OCI-LY1 (cell line): ENCODE data around the gene SERPINA5.

Source experiments
- H2AFZ ChIP-seq: fragments of 200-600 bp; sonication (generic), shearing (Covaris generic); 2 replicates; pipeline ENCODE4 v1.6.0; 2014; ENCODE audit warnings: antibody characterized with exemption, mild to moderate bottlenecking, low read length
- H3F3A ChIP-seq: fragments of 200-600 bp; sonication (generic), shearing (Covaris generic); 2 replicates; pipeline ENCODE4 v1.6.0; 2014; ENCODE audit warnings: mild to moderate bottlenecking, antibody characterized with exemption, low read length, moderate library complexity; ENCODE audit not compliant: insufficient read depth
- H3K27ac ChIP-seq: fragments of 200-600 bp; sonication (generic); 2 replicates; pipeline ENCODE4 v1.5.1; 2014; ENCODE audit warnings: low read length, mixed run types, mild to moderate bottlenecking, low read depth; ENCODE audit not compliant: poor library complexity, severe bottlenecking
- H3K27me3 ChIP-seq: fragments of 200-600 bp; sonication (generic); 2 replicates; pipeline ENCODE4 v1.6.0; 2014; ENCODE audit warnings: antibody characterized with exemption, mild to moderate bottlenecking, low read length, moderate library complexity; ENCODE audit not compliant: insufficient read depth
- H3K36me3 ChIP-seq: fragments of 200-600 bp; sonication (generic); 2 replicates; pipeline ENCODE4 v1.6.1; 2014; ENCODE audit warnings: mild to moderate bottlenecking, antibody characterized with exemption, low read length, moderate library complexity, mixed read lengths; ENCODE audit not compliant: insufficient read depth
- H3K4me1 ChIP-seq: fragments of 200-600 bp; sonication (generic); 2 replicates; pipeline ENCODE4 v1.5.1; 2014; ENCODE audit warnings: mild to moderate bottlenecking, low read length, moderate library complexity; ENCODE audit not compliant: insufficient read depth, severe bottlenecking
- H3K4me2 ChIP-seq: fragments of 200-600 bp; sonication (generic), shearing (Covaris generic); 2 replicates; pipeline ENCODE4 v1.6.1; 2014; ENCODE audit warnings: low read length
- H3K4me3 ChIP-seq: fragments of 200-600 bp; sonication (generic); 2 replicates; pipeline ENCODE4 v1.5.1; 2014; ENCODE audit warnings: low read length, low read depth, mild to moderate bottlenecking, mixed read lengths; ENCODE audit not compliant: poor library complexity, severe bottlenecking
- H3K79me2 ChIP-seq: fragments of 200-600 bp; shearing (Covaris generic); 2 replicates; pipeline ENCODE4 v1.6.1; 2016; ENCODE audit warnings: mixed run types, low read length, mixed read lengths; ENCODE audit not compliant: insufficient read depth
- H3K9ac ChIP-seq: fragments of 200-600 bp; sonication (generic), shearing (Covaris generic); 2 replicates; pipeline ENCODE4 v1.6.1; 2014; ENCODE audit warnings: mild to moderate bottlenecking, low read length, mixed read lengths
- H3K9me2 ChIP-seq: fragments of 200-600 bp; sonication (generic), shearing (Covaris generic); 2 replicates; pipeline ENCODE4 v1.6.1; 2014; ENCODE audit warnings: low read depth, mild to moderate bottlenecking, low read length, mixed read lengths
- H3K9me3 ChIP-seq: fragments of 200-600 bp; shearing (Covaris generic); 2 replicates; pipeline ENCODE4 v1.6.1; 2014; ENCODE audit warnings: low read length, mixed read lengths
- H4K20me1 ChIP-seq: fragments of 200-600 bp; sonication (generic), shearing (Covaris generic); 2 replicates; pipeline ENCODE4 v1.6.0; 2016; ENCODE audit warnings: mild to moderate bottlenecking, low read length; ENCODE audit not compliant: insufficient read depth
- EZH2 ChIP-seq: fragments of 200-600 bp; sonication (generic), shearing (Covaris generic); IDR thresholded peaks from 2 replicates; pipeline ENCODE4 v1.8.0; 2017; ENCODE audit warnings: borderline replicate concordance, mixed run types, mild to moderate bottlenecking, antibody characterized with exemption, low read length, moderate library complexity, mixed read lengths
- TF ChIP-seq, protein P1 (sequence below): fragments of 200-600 bp; sonication (generic), shearing (Covaris generic); IDR thresholded peaks from 2 replicates; pipeline ENCODE4 v1.5.1; 2017; ENCODE audit warnings: mild to moderate bottlenecking, antibody characterized with exemption, low read length, moderate library complexity, mixed read lengths

Gene SERPINA5, protein sequence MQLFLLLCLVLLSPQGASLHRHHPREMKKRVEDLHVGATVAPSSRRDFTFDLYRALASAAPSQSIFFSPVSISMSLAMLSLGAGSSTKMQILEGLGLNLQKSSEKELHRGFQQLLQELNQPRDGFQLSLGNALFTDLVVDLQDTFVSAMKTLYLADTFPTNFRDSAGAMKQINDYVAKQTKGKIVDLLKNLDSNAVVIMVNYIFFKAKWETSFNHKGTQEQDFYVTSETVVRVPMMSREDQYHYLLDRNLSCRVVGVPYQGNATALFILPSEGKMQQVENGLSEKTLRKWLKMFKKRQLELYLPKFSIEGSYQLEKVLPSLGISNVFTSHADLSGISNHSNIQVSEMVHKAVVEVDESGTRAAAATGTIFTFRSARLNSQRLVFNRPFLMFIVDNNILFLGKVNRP

DNA sequence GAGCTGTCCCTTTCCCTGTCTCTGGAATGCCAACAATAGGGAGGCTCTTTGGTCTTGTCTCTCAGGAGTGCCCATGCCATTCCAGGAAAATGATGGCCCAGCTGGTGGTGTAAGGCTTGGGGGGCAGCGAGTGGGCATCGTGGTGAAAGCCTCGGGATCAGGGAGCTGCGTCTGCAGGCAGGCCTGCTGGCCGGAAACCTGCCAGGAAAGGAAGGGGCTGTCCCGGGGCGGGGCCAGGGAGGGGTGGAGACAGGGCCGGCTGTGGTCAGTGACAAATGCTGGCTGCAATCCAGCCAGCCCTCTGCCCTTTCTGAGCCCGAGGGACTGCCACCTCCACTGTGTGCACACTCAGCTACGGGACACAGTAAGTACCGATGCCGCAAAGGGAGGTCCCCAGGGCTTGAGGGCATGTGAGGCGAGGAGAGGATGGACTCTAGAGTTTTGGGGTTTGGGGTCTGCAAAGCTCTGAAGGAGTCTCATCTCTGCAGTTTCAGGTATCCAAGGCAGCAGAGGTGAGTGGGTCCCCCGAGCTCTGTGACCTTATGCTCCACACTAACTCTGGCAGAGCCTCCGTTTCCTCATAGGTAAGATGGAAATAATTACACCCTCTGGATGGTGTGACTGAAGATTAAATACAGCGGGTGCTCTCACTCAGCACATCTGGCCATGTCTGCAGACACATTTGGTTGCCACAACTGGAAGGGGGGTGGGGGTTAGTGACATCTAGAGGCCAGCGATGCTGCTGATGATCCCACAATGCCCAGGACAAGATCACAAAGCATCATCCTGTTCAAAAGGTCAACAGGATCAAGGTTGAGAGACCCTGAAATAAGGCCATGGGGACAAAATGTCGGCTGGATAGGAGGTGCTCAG, at the start of gene SERPINA5:
SERPINA5 (plus strand) TSS at position 300 of the 873 bp plus-strand sequence. CDS start 5,937 bp downstream, outside the sequence.
- H3K36me3 ChIP-seq, result no peaks in the 10 kb centered on the region
- TF ChIP-seq, protein P1, sequence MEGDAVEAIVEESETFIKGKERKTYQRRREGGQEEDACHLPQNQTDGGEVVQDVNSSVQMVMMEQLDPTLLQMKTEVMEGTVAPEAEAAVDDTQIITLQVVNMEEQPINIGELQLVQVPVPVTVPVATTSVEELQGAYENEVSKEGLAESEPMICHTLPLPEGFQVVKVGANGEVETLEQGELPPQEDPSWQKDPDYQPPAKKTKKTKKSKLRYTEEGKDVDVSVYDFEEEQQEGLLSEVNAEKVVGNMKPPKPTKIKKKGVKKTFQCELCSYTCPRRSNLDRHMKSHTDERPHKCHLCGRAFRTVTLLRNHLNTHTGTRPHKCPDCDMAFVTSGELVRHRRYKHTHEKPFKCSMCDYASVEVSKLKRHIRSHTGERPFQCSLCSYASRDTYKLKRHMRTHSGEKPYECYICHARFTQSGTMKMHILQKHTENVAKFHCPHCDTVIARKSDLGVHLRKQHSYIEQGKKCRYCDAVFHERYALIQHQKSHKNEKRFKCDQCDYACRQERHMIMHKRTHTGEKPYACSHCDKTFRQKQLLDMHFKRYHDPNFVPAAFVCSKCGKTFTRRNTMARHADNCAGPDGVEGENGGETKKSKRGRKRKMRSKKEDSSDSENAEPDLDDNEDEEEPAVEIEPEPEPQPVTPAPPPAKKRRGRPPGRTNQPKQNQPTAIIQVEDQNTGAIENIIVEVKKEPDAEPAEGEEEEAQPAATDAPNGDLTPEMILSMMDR, result no peak
- TF ChIP-seq EZH2, result no peak
- no peak within 1 kb of the TSS for H3K9ac ChIP-seq
- H4K20me1 ChIP-seq, result no peaks in the 10 kb centered on the region
- H2AFZ ChIP-seq, result no peak within 1 kb of the TSS
- no peak within 1 kb of the TSS for H3K4me3 ChIP-seq
- H3K9me2 ChIP-seq, result no peaks in the 10 kb centered on the region
- H3K4me2 ChIP-seq, result no peak within 1 kb of the TSS
- no peaks in the 10 kb centered on the region for H3K9me3 ChIP-seq
- H3K79me2 ChIP-seq, result no peaks in the 10 kb centered on the region
- no peaks in the 10 kb centered on the region for H3K4me1 ChIP-seq
- no peak within 1 kb of the TSS for H3K27ac ChIP-seq
- no peaks in the 10 kb centered on the region for H3K27me3 ChIP-seq
- H3F3A ChIP-seq, result no peaks in the 10 kb centered on the region

DNA sequence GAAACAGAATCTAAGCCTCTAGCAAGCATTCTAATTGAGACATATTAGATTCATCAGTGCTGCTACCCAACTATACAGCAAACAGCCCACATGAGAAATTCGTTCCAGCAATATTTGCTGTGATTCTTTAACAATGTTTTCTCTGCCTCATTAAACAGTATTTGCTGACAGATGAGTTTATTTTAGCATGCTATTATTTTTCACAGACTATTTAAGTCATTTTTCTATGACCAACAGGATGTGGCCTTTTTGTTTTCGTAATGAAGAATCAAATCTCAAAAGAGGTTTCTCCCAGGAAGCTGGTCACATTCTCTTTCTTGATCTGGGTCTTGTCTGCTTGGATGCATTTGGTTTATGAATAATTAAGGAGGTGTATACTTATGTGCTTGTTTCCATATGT, 48.8 kb upstream of the SERPINA5 start:
- Histone ChIP-seq H4K20me1 (no peaks in the 10 kb centered on the region), H3F3A (no peaks in the 10 kb centered on the region), H3K79me2 (no peaks in the 10 kb centered on the region), H3K9ac (no peak overlapping the region), H3K4me3 (no peak overlapping the region), H3K27me3 (no peaks in the 10 kb centered on the region), H3K4me1 (no peaks in the 10 kb centered on the region), H3K27ac (no peak overlapping the region), H3K36me3 (no peaks in the 10 kb centered on the region), H2AFZ (no peak overlapping the region), H3K4me2 (no peak overlapping the region), H3K9me2 (no peaks in the 10 kb centered on the region), H3K9me3 (no peaks in the 10 kb centered on the region)
- TF ChIP-seq, protein P1, result no peak
- TF ChIP-seq EZH2, result no peak

DNA sequence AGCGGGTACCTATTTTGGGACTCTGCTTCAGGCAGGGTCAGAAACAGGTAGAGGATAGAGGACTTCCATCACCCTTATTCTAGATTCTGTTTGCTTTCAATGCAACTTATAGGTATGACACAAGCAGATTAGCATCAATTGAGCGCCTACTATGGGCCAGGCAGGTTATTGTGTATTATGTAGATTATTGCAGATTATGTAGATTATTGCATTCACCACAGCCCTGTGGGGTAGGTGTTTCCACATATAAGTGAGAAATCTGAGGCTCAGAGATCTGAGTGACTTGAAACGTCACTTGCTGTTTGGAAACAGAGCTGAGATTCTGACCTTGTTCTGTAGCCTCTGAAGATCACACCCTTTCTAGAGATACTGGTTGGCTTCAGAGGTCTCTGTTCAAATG, 45.7 kb upstream of the SERPINA5 start:
- no peaks in the 10 kb centered on the region for H3K9me2 ChIP-seq
- H3K79me2 ChIP-seq, result no peaks in the 10 kb centered on the region
- no peaks in the 10 kb centered on the region for H3K4me1 ChIP-seq
- TF ChIP-seq EZH2, result no peak
- TF ChIP-seq, protein P1, result no peak
- no peak overlapping the region for H3K9ac ChIP-seq
- no peak overlapping the region for H3K4me2 ChIP-seq
- no peak overlapping the region for H3K27ac ChIP-seq
- no peaks in the 10 kb centered on the region for H3K27me3 ChIP-seq
- H4K20me1 ChIP-seq, result no peaks in the 10 kb centered on the region
- H2AFZ ChIP-seq, result no peak overlapping the region
- H3K36me3 ChIP-seq, result no peaks in the 10 kb centered on the region
- no peak overlapping the region for H3K4me3 ChIP-seq
- no peaks in the 10 kb centered on the region for H3F3A ChIP-seq
- no peaks in the 10 kb centered on the region for H3K9me3 ChIP-seq
